ENCODE measurements around the gene PKDREJ.

DNA sequence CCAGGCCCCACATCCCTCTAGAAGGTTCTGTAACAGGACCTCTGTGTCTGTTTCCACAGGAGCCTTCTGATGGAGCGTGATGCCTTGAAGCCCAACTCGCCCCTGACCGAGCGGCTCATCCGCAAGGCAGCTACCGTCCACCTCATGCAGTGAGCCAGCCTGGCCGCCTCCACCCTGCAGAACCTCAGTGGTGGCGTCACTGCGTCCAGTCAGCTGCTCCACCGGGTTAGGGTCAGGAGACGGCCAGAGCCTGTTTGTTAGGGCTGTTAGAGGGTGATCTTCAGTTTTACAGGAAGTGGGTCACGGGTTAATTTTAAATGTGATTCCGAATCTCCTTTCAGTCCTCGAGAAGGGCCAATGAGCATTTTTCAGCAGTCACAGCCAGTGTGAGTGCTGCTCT lies 29.6 kb upstream of the PKDREJ start:
- TF ChIP-seq POLR2AphosphoS5 (IDR thresholded peaks at IDR 0.05; ENCODE audit: low read depth, low read length) = no peak
- no peak for TF ChIP-seq REST (IDR thresholded peaks at IDR 0.05; ENCODE audit: insufficient read depth in 1 of 2, low read depth in 2 of 2, low read length in 2 of 2)
- TF ChIP-seq TAF1 (IDR thresholded peaks at IDR 0.05; ENCODE audit: borderline replicate concordance, insufficient read depth, low read length) = no peak
- TF ChIP-seq FOXP2 (optimal IDR thresholded peaks at IDR 0.05; ENCODE audit: borderline replicate concordance, extremely low read depth, extremely low read length, insufficient read depth) = no peak

Data from PFSK-1 (cell line).